ENCODE results near the gene VPS4B.

- TF ChIP-seq YY1 (tag by site-specific recombination; IDR thresholded peaks at IDR 0.05) (no peak), ZBTB1 (tag by site-specific recombination; IDR thresholded peaks at IDR 0.05) (no peak), TCF7L2 (IDR thresholded peaks at IDR 0.05; ENCODE audit: borderline replicate concordance, low read depth, low read length) (no peak), CTCF (tag by site-specific recombination; IDR thresholded peaks at IDR 0.05) (no peak), ZNF692 (tag by site-specific recombination; IDR thresholded peaks at IDR 0.05) (no peak), ZFP69B (tag by site-specific recombination; IDR thresholded peaks at IDR 0.05) (no peak), ZEB2 (tag by site-specific recombination; IDR thresholded peaks at IDR 0.05) (no peak), ATF2 (tag by site-specific recombination; IDR thresholded peaks at IDR 0.05; ENCODE audit: low read depth) (no peak), REST (tag by site-specific recombination; IDR thresholded peaks at IDR 0.05) (no peak)
These were observed 27.3 kb downstream of the VPS4B start for GRCh38 chr18:63394954-63395353.

Data from HEK293 (cell line).